Body of pancreas (tissue), 4 donors: ENCODE measurements around the gene MED13L. TPM values are rescaled to one million over a fixed set of nuclear protein-coding genes. Genes with fewer than 3 reads are reported as not detected.

Experiments used
- ATAC-seq: fragments of 150-250 bp; one replicate; pipeline ENCODE4 v1.9.1; 2016
- DNase-seq, 4 donors: peaks; one replicate each; pipeline ENCODE4 v3.0.0-alpha.2; 2019
- H3K27ac ChIP-seq, 4 donors: fragments of 200-600 bp; sonication (generic); 1 replicate in 3 of 4; 2 replicates in 1 of 4; pipeline versions ENCODE4 v1.5.1 to v1.6.1; 2016 to 2019; ENCODE audit warnings: mild to moderate bottlenecking in 1 of 4, mixed read lengths in 1 of 4, moderate library complexity in 1 of 4
- H3K27me3 ChIP-seq, 2 donors: fragments of 200-600 bp; sonication (generic); one replicate each; pipeline ENCODE4 v1.6.0; 2016; ENCODE audit warnings: mild to moderate bottlenecking in 1 of 2
- H3K36me3 ChIP-seq, 2 donors: fragments of 200-600 bp; sonication (generic); replicated peaks in 1 of 2; 2 replicates each; pipeline ENCODE4 v1.5.1; 2016; ENCODE audit warnings: low read depth in 2 of 2; ENCODE audit not compliant: insufficient read depth in 1 of 2
- H3K4me1 ChIP-seq: fragments of 200-600 bp; sonication (generic); one replicate; pipeline ENCODE4 v1.6.0; 2016
- H3K4me3 ChIP-seq, 2 donors: fragments of 200-600 bp; sonication (generic); 1 replicate in 1 of 2; 2 replicates in 1 of 2; pipeline ENCODE4 v1.5.1; 2016 to 2019
- H3K9me3 ChIP-seq, 3 donors: fragments of 200-600 bp; sonication (generic); 1 replicate in 2 of 3; 2 replicates in 1 of 3; pipeline ENCODE4 v1.5.1; 2016
- POLR2A ChIP-seq, 3 donors: fragments of 450-650 bp; IDR thresholded peaks; one replicate each; pipeline ENCODE4 v1.6.1; 2016; ENCODE audit warnings: antibody characterized with exemption in 3 of 3, mild to moderate bottlenecking in 2 of 3
- WGBS, 2 donors: methylation state at CpG; one replicate each; pipeline ENCODE4 v1.1.5; 2017; 5-methylcytosine and 5-hydroxymethylcytosine counted together
- intact Hi-C: fragments of 100-400 bp; cut with DNase I; formaldehyde crosslinking; loops from one replicate; pipeline ENCODE4 v1.15.1; 2023
- total RNA-seq, 2 donors: library from RNA; depleted of rRNA; stranded (reverse); fragments of >200 nt; gene quantifications; one replicate each; pipeline ENCODE4 v1.1.0, GENCODE V29; 2016
- TF ChIP-seq, protein P1 (sequence below), 7 experiments: fragments of 450-650 bp in 4 of 7; fragments of 200-600 bp in 3 of 7; sonication (generic) in 3 of 7; IDR thresholded peaks; one replicate each; pipeline ENCODE4 v1.5.1; 2016 to 2019; ENCODE audit warnings: antibody characterized with exemption in 7 of 7

MED13L gene
- total RNA-seq, 2 donors from 2014 or later = 65.9 to 72.6 TPM

- TF ChIP-seq, protein P1, sequence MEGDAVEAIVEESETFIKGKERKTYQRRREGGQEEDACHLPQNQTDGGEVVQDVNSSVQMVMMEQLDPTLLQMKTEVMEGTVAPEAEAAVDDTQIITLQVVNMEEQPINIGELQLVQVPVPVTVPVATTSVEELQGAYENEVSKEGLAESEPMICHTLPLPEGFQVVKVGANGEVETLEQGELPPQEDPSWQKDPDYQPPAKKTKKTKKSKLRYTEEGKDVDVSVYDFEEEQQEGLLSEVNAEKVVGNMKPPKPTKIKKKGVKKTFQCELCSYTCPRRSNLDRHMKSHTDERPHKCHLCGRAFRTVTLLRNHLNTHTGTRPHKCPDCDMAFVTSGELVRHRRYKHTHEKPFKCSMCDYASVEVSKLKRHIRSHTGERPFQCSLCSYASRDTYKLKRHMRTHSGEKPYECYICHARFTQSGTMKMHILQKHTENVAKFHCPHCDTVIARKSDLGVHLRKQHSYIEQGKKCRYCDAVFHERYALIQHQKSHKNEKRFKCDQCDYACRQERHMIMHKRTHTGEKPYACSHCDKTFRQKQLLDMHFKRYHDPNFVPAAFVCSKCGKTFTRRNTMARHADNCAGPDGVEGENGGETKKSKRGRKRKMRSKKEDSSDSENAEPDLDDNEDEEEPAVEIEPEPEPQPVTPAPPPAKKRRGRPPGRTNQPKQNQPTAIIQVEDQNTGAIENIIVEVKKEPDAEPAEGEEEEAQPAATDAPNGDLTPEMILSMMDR (IDR thresholded peaks at IDR 0.05) = no peak
- intact Hi-C loops = no loop called here
- ATAC-seq (no peak), DNase-seq (no peak)
- no peak overlapping the region for H3K27ac ChIP-seq
- no peaks in the 10 kb centered on the region for H3K36me3 ChIP-seq
- no peak overlapping the region for H3K4me3 ChIP-seq
- H3K27me3 ChIP-seq = no peaks in the 10 kb centered on the region
- no peaks in the 10 kb centered on the region for H3K9me3 ChIP-seq
- H3K4me1 ChIP-seq = peaks cover 36% of the 10 kb centered on the region
These were observed 231.5 kb downstream of the MED13L start for GRCh38 chr12:116046039-116046438.

DNA sequence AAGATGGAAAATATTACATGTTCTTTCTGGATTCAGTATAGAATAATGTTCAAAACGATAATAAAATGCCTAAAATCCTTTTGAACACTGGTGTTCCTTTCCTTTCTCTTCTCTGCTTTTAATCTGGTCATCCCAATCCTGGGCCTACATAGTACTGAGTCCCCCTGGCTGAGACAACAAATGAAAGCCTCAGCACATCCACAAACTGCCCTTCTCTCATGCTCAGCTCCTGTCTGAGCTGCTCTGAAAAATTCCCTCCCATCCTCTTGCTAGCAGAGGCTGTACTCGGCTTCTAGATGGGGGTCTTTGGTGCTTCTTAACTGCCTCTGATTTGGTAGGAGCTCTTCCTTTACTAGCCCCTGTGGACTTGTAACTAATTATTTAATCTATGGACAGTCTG is 232.3 kb downstream of the MED13L start:
- TF ChIP-seq POLR2A (IDR thresholded peaks at IDR 0.05) = no peak
- TF ChIP-seq, protein P1 (IDR thresholded peaks at IDR 0.05) = no peak
- peaks cover 33% of the 10 kb centered on the region for H3K4me1 ChIP-seq
- H3K4me3 ChIP-seq = no peak overlapping the region
- no peaks in the 10 kb centered on the region for H3K27me3 ChIP-seq
- 82 to 91% methylated on average over 2 of the region's 2 CpGs for WGBS, 2 donors
- ATAC-seq = no peak
- DNase-seq = no peak
- intact Hi-C loops = no loop called here
- H3K27ac ChIP-seq = no peak overlapping the region
- H3K9me3 ChIP-seq = no peaks in the 10 kb centered on the region
- H3K36me3 ChIP-seq = no peaks in the 10 kb centered on the region

GRCh38 chr12:116043659-116044535 is 233.6 kb downstream of the MED13L start:
- Histone ChIP-seq H3K4me1 (peaks cover 37% of the 10 kb centered on the region), H3K36me3 (no peaks in the 10 kb centered on the region), H3K27me3 (no peaks in the 10 kb centered on the region), H3K9me3 (no peaks in the 10 kb centered on the region), H3K4me3 (no peak overlapping the region), H3K27ac (no peak overlapping the region)
- TF ChIP-seq, protein P1 (IDR thresholded peaks at IDR 0.05) = no peak
- TF ChIP-seq POLR2A (IDR thresholded peaks at IDR 0.05) = no peak
- DNase-seq = peak in 3 of 4 donors; percentile 30 to 35 (median 34)
- intact Hi-C loops = no loop called here
- 43 to 45% methylated on average over 5 of the region's 5 CpGs for WGBS, 2 donors
- peak; percentile 68 for ATAC-seq

DNA sequence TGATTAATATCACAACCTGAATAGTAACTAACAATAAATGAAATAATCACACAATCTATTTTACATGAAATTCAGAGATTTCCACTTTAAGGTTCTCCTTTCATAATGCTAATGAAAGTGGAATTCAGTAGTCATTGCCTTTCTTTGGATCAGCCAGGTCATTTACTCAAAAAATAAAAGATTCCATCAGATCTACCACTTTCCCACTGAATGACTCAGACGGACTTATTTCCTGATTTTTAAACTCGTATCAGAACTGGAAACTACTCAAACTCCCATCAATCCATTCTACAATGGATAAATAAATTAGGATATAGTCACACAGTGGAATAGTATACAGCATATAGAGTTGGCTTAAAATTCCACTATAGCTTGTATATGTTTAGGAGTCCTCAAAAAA is 237.1 kb downstream of the MED13L start:
- H3K9me3 ChIP-seq = no peaks in the 10 kb centered on the region
- H3K27ac ChIP-seq = no peak overlapping the region
- intact Hi-C loops = no loop called here
- TF ChIP-seq, protein P1 (IDR thresholded peaks at IDR 0.05) = no peak
- TF ChIP-seq POLR2A (IDR thresholded peaks at IDR 0.05) = no peak
- 82 to 83% methylated on average over 2 of the region's 2 CpGs for WGBS, 2 donors
- peaks cover 45% of the 10 kb centered on the region for H3K4me1 ChIP-seq
- no peak for DNase-seq
- no peaks in the 10 kb centered on the region for H3K36me3 ChIP-seq
- no peaks in the 10 kb centered on the region for H3K27me3 ChIP-seq
- H3K4me3 ChIP-seq = no peak overlapping the region
- no peak for ATAC-seq

- H3K27ac ChIP-seq = no peak overlapping the region
- 97 to 100% methylated on average over 2 of the region's 2 CpGs for WGBS, 2 donors
- no peaks in the 10 kb centered on the region for H3K27me3 ChIP-seq
- no peaks in the 10 kb centered on the region for H3K9me3 ChIP-seq
- H3K4me3 ChIP-seq = no peak overlapping the region
- DNase-seq (no peak), ATAC-seq (no peak)
- H3K36me3 ChIP-seq = no peaks in the 10 kb centered on the region
- TF ChIP-seq, protein P1 (IDR thresholded peaks at IDR 0.05) = no peak
- no peak for TF ChIP-seq POLR2A (IDR thresholded peaks at IDR 0.05)
- intact Hi-C loops = no loop called here
- H3K4me1 ChIP-seq = peaks cover 32% of the 10 kb centered on the region
These were observed 238.4 kb downstream of the MED13L start for GRCh38 chr12:116039081-116039480.
